HCT116 (cell line): ENCODE measurements around the gene CADPS2. TPM values are rescaled to one million over a fixed set of nuclear protein-coding genes. Genes with fewer than 3 reads are reported as not detected.

Experiments used
- ATAC-seq: fragments of 200-7000 bp; cut with Tn5 transposase; 2 replicates; pipeline ENCODE4 v1.9.1; 2020; ENCODE audit warnings: mild to moderate bottlenecking, moderate library complexity
- BruUV-seq: library from RNA; stranded (reverse); fragments of 400-500 nt; replicated peaks from 2 replicates; lab custom pipeline; 2021; lab: Mats Ljungman, UMichigan
- CTCF ChIA-PET: fragments of 300-600 bp; sonication (Branson Sonifier 250); formaldehyde crosslinking; loops from one replicate; lab custom pipeline; 2021; ENCODE audit warnings: antibody characterized with exemption; lab: Charles Lee
- POLR2A ChIA-PET: fragments of 300-600, 350-600 bp; sonication (Branson Sonifier 250); formaldehyde crosslinking; loops from one replicate; lab custom pipeline; 2021; ENCODE audit warnings: antibody characterized with exemption; lab: Charles Lee
- RAD21 ChIA-PET, 2 experiments: fragments of 300-600 bp; sonication (Branson Sonifier 250); formaldehyde crosslinking; loops; one replicate each; lab custom pipeline; 2023; ENCODE audit warnings: low total read pairs in 2 of 2; ENCODE audit not compliant: uncharacterized antibody in 2 of 2, unreplicated experiment in 2 of 2, low non-redundant PET in 1 of 2; lab: Charles Lee
- DNase-seq: peaks from one replicate; pipeline ENCODE4 v3.0.0-alpha.2; 2010; ENCODE audit warnings: low read depth, low spot score
- H2AFZ ChIP-seq: fragments of 200-600 bp; shearing (Covaris generic), sonication (generic); 2 replicates; pipeline ENCODE4 v1.6.1; 2017; ENCODE audit warnings: low read depth, mixed run types, mixed read lengths, antibody characterized with exemption, low read length; ENCODE audit not compliant: poor library complexity, severe bottlenecking
- H3K27ac ChIP-seq: 2 replicates; pipeline ENCODE4 v1.5.1; 2012; ENCODE audit warnings: low read depth, low read length
- H3K27me3 ChIP-seq: fragments of 200-600 bp; sonication (generic); 2 replicates; pipeline ENCODE4 v1.6.1; 2016; ENCODE audit warnings: mixed run types, low read length, mixed read lengths; ENCODE audit not compliant: insufficient read depth
- H3K36me3 ChIP-seq, 2 experiments: fragments of 200-500 bp in 1 of 2; fragments of 200-600 bp in 1 of 2; sonication (Bioruptor generic) in 1 of 2; sonication (generic) in 1 of 2; 2 replicates each; pipeline versions ENCODE4 v1.5.1 to v1.6.1; 2014 to 2016; ENCODE audit warnings: low read length in 2 of 2, inconsistent platforms in 1 of 2, mixed read lengths in 1 of 2, mixed run types in 1 of 2; ENCODE audit not compliant: insufficient read depth in 2 of 2, control insufficient read depth in 1 of 2
- H3K4me1 ChIP-seq, 2 experiments: fragments of 200-600 bp in 1 of 2; sonication (generic) in 1 of 2; 2 replicates each; pipeline versions ENCODE4 v1.5.1 to v1.6.1; 2012 to 2017; ENCODE audit warnings: low read length in 2 of 2, inconsistent platforms in 1 of 2, mild to moderate bottlenecking in 1 of 2, mixed read lengths in 1 of 2, mixed run types in 1 of 2, moderate library complexity in 1 of 2; ENCODE audit not compliant: insufficient read depth in 2 of 2, control insufficient read depth in 1 of 2
- H3K4me2 ChIP-seq: fragments of 200-600 bp; sonication (generic); 2 replicates; pipeline ENCODE4 v1.6.1; 2017; ENCODE audit warnings: mixed run types, low read length, mixed read lengths
- H3K4me3 ChIP-seq, 2 experiments: fragments of 200-600 bp in 1 of 2; sonication (generic) in 1 of 2; replicated peaks in 1 of 2; 2 replicates each; pipeline ENCODE4 v1.5.1; 2011 to 2016; ENCODE audit warnings: low read length in 2 of 2, control low read depth in 1 of 2, low read depth in 1 of 2, mild to moderate bottlenecking in 1 of 2, mixed read lengths in 1 of 2, mixed run types in 1 of 2
- H3K79me2 ChIP-seq: fragments of 200-600 bp; sonication (generic); 2 replicates; pipeline ENCODE4 v1.6.1; 2017; ENCODE audit warnings: mild to moderate bottlenecking, mixed run types, low read length, moderate library complexity, mixed read lengths; ENCODE audit not compliant: insufficient read depth
- H3K9ac ChIP-seq: fragments of 200-600 bp; sonication (generic); 2 replicates; pipeline ENCODE4 v1.6.1; 2016; ENCODE audit warnings: low read length, mixed read lengths
- H3K9me2 ChIP-seq: fragments of 200-600 bp; sonication (generic), shearing (Covaris generic); 2 replicates; pipeline ENCODE4 v1.6.1; 2017; ENCODE audit warnings: mixed run types, mild to moderate bottlenecking, moderate library complexity; ENCODE audit not compliant: insufficient read depth
- H3K9me3 ChIP-seq, 2 experiments: fragments of 200-500 bp in 1 of 2; fragments of 200-600 bp in 1 of 2; sonication (Bioruptor generic) in 1 of 2; sonication (generic) in 1 of 2; 2 replicates each; pipeline ENCODE4 v1.6.1; 2014 to 2017; ENCODE audit warnings: low read length in 2 of 2, mixed read lengths in 2 of 2, inconsistent platforms in 1 of 2, low read depth in 1 of 2, mild to moderate bottlenecking in 1 of 2, mixed run types in 1 of 2, moderate library complexity in 1 of 2; ENCODE audit not compliant: control insufficient read depth in 1 of 2, insufficient read depth in 1 of 2
- H4K20me1 ChIP-seq: fragments of 200-600 bp; sonication (generic), shearing (Covaris generic); 2 replicates; pipeline ENCODE4 v1.6.1; 2017; ENCODE audit warnings: mixed run types, mild to moderate bottlenecking, moderate library complexity; ENCODE audit not compliant: insufficient read depth
- CEBPB ChIP-seq: IDR thresholded peaks from 2 replicates; pipeline ENCODE4 v1.6.1; 2012; ENCODE audit warnings: low read depth
- CTCF ChIP-seq, 3 experiments: fragments of 200-600 bp in 1 of 3; sonication (generic) in 1 of 3; IDR thresholded peaks in 2 of 3; conservative IDR thresholded peaks in 1 of 3; 2 replicates each; pipeline ENCODE4 v1.5.1; 2012 to 2017; ENCODE audit warnings: low read depth in 2 of 3, low read length in 2 of 3, antibody characterized with exemption in 1 of 3, borderline replicate concordance in 1 of 3, control low read depth in 1 of 3, mild to moderate bottlenecking in 1 of 3, mixed read lengths in 1 of 3, mixed run types in 1 of 3, moderate library complexity in 1 of 3; ENCODE audit not compliant: insufficient read depth in 1 of 3
- ELF1 ChIP-seq: IDR thresholded peaks from 2 replicates; pipeline ENCODE4 v1.6.1; 2012; ENCODE audit warnings: low read depth, borderline replicate concordance
- JUND ChIP-seq: IDR thresholded peaks from 2 replicates; pipeline ENCODE4 v1.6.1; 2012
- MAX ChIP-seq: IDR thresholded peaks from 2 replicates; pipeline ENCODE4 v1.6.1; 2012
- POLR2AphosphoS5 ChIP-seq: IDR thresholded peaks from 2 replicates; pipeline ENCODE4 v1.6.1; 2011; ENCODE audit warnings: mild to moderate bottlenecking, low read depth, low read length, moderate library complexity
- REST ChIP-seq: IDR thresholded peaks from 2 replicates; pipeline ENCODE4 v1.6.1; 2012; ENCODE audit warnings: low read depth
- SP1 ChIP-seq: IDR thresholded peaks from 2 replicates; pipeline ENCODE4 v1.6.1; 2012; ENCODE audit warnings: low read depth
- TCF7L2 ChIP-seq: IDR thresholded peaks from 2 replicates; pipeline ENCODE4 v1.7.0; 2011; ENCODE audit warnings: borderline replicate concordance, inconsistent platforms; ENCODE audit not compliant: insufficient read depth, insufficient read length; ENCODE audit errors: extremely low read depth
- YY1 ChIP-seq: IDR thresholded peaks from 2 replicates; pipeline ENCODE4 v1.6.1; 2011; ENCODE audit warnings: low read length, low read depth, moderate library complexity, mild to moderate bottlenecking; ENCODE audit not compliant: insufficient replicate concordance; ENCODE audit errors: extremely low read depth
- ZFX ChIP-seq: fragments of 450-650 bp; IDR thresholded peaks from 2 replicates; pipeline ENCODE4 v1.6.1; 2017
- intact Hi-C: fragments of 100-400 bp; cut with micrococcal nuclease; formaldehyde crosslinking; loops from 2 replicates; pipeline ENCODE4 v1.10.0; 2022
- total RNA-seq: library from RNA; stranded (reverse); gene quantifications from one replicate; pipeline ENCODE4 v1.2.1, GENCODE V29; 2021; ENCODE audit not compliant: unreplicated experiment

Gene CADPS2
- total RNA-seq, 1 experiment from 2014 or later = 7.5 TPM

GRCh38 chr7:122755696-122756095, 130.6 kb downstream of the CADPS2 start:
- intact Hi-C loops = no loop called here
- CTCF ChIA-PET = no interaction called here
- no peaks in the 10 kb centered on the region for H3K9me3 ChIP-seq
- ATAC-seq (no peak), DNase-seq (no peak)
- BruUV-seq = no TSS peak
- POLR2A ChIA-PET = no interaction called here
- H3K4me3 ChIP-seq = no peak overlapping the region
- no peaks in the 10 kb centered on the region for H3K27me3 ChIP-seq
- H3K9me2 ChIP-seq = no peaks in the 10 kb centered on the region
- no peaks in the 10 kb centered on the region for H3K79me2 ChIP-seq
- H3K27ac ChIP-seq = no peak overlapping the region
- RAD21 ChIA-PET = no interaction called here
- H3K9ac ChIP-seq = no peak overlapping the region
- no peaks in the 10 kb centered on the region for H3K36me3 ChIP-seq
- no peaks in the 10 kb centered on the region for H4K20me1 ChIP-seq
- TF ChIP-seq YY1 = no peak
- TF ChIP-seq SP1 = no peak
- TF ChIP-seq CTCF (IDR thresholded peaks at IDR 0.05 in 2 of 3, conservative IDR thresholded peaks at IDR 0.05 in 1 of 3; ENCODE audit: borderline replicate concordance in 1 of 3, insufficient read depth in 1 of 3, low read depth in 2 of 3, low read length in 2 of 3) = no peak
- no peak for TF ChIP-seq ELF1
- TF ChIP-seq CEBPB = no peak
- TF ChIP-seq JUND = no peak
- no peak overlapping the region for H2AFZ ChIP-seq
- no peaks in the 10 kb centered on the region for H3K4me1 ChIP-seq
- H3K4me2 ChIP-seq = no peak overlapping the region

- ATAC-seq = no peak
- intact Hi-C loops = no loop called here
- TF ChIP-seq POLR2AphosphoS5 (no peak), SP1 (no peak), JUND (no peak), YY1 (no peak), MAX (no peak), CEBPB (no peak), TCF7L2 (no peak), CTCF (IDR thresholded peaks at IDR 0.05 in 2 of 3, conservative IDR thresholded peaks at IDR 0.05 in 1 of 3; ENCODE audit: borderline replicate concordance in 1 of 3, insufficient read depth in 1 of 3, low read depth in 2 of 3, low read length in 2 of 3) (no peak), ELF1 (no peak), ZFX (no peak), REST (no peak)
Observed at GRCh38 chr7:122752583-122752982, 133.7 kb downstream of the CADPS2 start.

More at GRCh38 chr7:122752583-122752982, 133.7 kb downstream of the CADPS2 start:
- Histone ChIP-seq H3K79me2 (no peaks in the 10 kb centered on the region), H3K27ac (no peak overlapping the region), H3K9ac (no peak overlapping the region), H4K20me1 (no peaks in the 10 kb centered on the region), H3K4me2 (no peak overlapping the region), H3K4me1 (no peaks in the 10 kb centered on the region), H3K36me3 (no peaks in the 10 kb centered on the region), H3K4me3 (no peak overlapping the region), H3K9me2 (no peaks in the 10 kb centered on the region), H3K9me3 (no peaks in the 10 kb centered on the region), H3K27me3 (no peaks in the 10 kb centered on the region), H2AFZ (no peak overlapping the region)
- BruUV-seq = no TSS peak
- no peak for DNase-seq
- RAD21 ChIA-PET = no interaction called here
- CTCF ChIA-PET = no interaction called here
- POLR2A ChIA-PET = no interaction called here
